ENCODE data around the gene XRCC5.
"Not testable (repeated sequence)": the region's sequence is repeated elsewhere in the genome, so short reads cannot be mapped to it uniquely, and the experiment has no call there.

Gene XRCC5

DNA sequence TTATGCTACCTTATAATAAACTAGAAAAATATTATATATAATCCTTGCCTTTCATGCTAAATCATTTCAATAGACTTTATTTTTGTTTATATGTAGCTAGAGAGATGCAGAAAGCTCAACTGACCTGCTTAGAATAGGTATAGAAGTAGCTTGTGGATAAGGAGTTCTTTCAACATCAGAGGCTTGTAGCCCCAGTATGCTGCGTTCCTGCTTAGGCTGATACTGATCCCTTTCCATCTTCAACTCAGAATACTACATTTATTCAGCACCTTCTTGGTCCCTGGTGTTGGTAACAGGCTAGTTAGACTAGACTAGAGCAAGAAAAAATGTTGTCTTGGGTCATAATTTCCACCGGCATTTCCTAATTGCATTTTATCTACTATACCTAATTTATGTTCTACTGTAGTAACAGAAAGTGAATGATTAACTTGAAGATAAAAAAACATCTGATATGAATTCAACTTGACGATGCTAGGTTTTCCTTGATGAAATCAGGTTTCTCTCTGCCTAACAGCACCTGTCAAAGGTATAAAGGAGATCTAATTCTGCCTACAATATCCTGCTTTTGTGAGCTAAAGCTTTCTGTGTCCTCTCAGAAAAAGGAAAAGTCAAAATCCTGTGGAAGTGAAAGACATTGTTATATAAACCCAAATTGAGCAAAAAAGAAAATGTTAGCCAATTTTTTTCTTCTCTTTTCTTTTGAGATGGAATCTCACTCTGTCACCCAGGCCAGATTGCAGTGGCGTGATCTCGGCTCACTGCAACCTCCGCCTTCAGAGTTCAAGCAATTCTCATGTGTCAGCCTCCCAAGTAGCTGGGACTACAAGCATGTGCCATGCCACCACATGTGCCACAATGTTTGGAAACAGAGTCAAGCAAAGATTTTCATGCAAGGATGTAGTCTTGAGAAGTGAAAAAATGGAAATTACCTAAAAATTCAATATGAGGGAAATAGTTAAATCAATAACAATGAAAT, 33.4 kb upstream of the XRCC5 start:
- H3K27ac ChIP-seq (ENCODE audit: low read depth, low read length): no peak overlapping the region

DNA sequence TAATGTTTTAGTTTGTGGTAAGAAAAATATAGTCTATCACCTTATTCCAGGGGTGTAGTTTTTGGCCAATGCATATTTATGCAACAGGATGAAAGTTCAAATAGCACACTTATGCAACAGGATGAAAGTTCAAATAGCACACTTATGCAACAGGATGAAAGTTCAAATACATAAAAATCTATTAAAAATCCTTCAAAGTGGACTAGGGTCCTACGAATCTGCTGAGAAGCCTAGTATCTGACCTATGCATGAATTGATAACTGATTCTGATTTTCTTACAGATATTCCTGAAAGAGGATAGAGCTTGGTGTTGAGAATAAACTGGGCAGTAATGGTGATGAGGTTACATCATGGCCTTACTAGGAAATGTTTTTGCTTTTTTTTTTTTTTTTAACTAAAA, 30.4 kb upstream of the XRCC5 start:
- H3K9me3 ChIP-seq (ENCODE audit: insufficient read depth, low read length): no peaks in the 10 kb centered on the region
- H3K36me3 ChIP-seq (ENCODE audit: low read length): no peaks in the 10 kb centered on the region
- no peak overlapping the region for H3K4me2 ChIP-seq (ENCODE audit: low read depth, low read length, poor library complexity, severe bottlenecking)
- no peaks in the 10 kb centered on the region for H4K20me1 ChIP-seq (ENCODE audit: low read depth, low read length)
- H3K27me3 ChIP-seq (ENCODE audit: low read length): no peaks in the 10 kb centered on the region
- H3K27ac ChIP-seq (ENCODE audit: low read depth, low read length): no peak overlapping the region
- H3F3A ChIP-seq (ENCODE audit: insufficient read depth): no peaks in the 10 kb centered on the region
- TF ChIP-seq, protein P1, sequence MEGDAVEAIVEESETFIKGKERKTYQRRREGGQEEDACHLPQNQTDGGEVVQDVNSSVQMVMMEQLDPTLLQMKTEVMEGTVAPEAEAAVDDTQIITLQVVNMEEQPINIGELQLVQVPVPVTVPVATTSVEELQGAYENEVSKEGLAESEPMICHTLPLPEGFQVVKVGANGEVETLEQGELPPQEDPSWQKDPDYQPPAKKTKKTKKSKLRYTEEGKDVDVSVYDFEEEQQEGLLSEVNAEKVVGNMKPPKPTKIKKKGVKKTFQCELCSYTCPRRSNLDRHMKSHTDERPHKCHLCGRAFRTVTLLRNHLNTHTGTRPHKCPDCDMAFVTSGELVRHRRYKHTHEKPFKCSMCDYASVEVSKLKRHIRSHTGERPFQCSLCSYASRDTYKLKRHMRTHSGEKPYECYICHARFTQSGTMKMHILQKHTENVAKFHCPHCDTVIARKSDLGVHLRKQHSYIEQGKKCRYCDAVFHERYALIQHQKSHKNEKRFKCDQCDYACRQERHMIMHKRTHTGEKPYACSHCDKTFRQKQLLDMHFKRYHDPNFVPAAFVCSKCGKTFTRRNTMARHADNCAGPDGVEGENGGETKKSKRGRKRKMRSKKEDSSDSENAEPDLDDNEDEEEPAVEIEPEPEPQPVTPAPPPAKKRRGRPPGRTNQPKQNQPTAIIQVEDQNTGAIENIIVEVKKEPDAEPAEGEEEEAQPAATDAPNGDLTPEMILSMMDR (IDR thresholded peaks at IDR 0.05; ENCODE audit: insufficient read depth, low read length, poor library complexity, severe bottlenecking): no peak
- no peak for TF ChIP-seq EZH2phosphoT487 (conservative IDR thresholded peaks at IDR 0.05; ENCODE audit: low read length)
- no peak overlapping the region for H3K4me3 ChIP-seq (ENCODE audit: insufficient read depth, low read length, poor library complexity, severe bottlenecking)
- H3K9ac ChIP-seq (ENCODE audit: low read length): no peak overlapping the region
- H3K79me2 ChIP-seq (ENCODE audit: insufficient read depth, low read length): no peaks in the 10 kb centered on the region
- H2AFZ ChIP-seq (ENCODE audit: low read depth, low read length, severe bottlenecking): no peak overlapping the region
- no peaks in the 10 kb centered on the region for H3K9me2 ChIP-seq (replicated peaks; ENCODE audit: insufficient read depth, low read length)

More for the DNA sequence above, 33.4 kb upstream of the XRCC5 start:
- Histone ChIP-seq H4K20me1 (ENCODE audit: low read depth, low read length) (no peaks in the 10 kb centered on the region), H3K4me3 (ENCODE audit: insufficient read depth, low read length, poor library complexity, severe bottlenecking) (no peak overlapping the region), H3K79me2 (ENCODE audit: insufficient read depth, low read length) (no peaks in the 10 kb centered on the region), H3K36me3 (ENCODE audit: low read length) (no peaks in the 10 kb centered on the region), H3K27me3 (ENCODE audit: low read length) (no peaks in the 10 kb centered on the region), H3K4me2 (ENCODE audit: low read depth, low read length, poor library complexity, severe bottlenecking) (no peak overlapping the region), H3K9me2 (replicated peaks; ENCODE audit: insufficient read depth, low read length) (no peaks in the 10 kb centered on the region), H2AFZ (ENCODE audit: low read depth, low read length, severe bottlenecking) (no peak overlapping the region), H3K9ac (ENCODE audit: low read length) (no peak overlapping the region), H3F3A (ENCODE audit: insufficient read depth) (no peaks in the 10 kb centered on the region), H3K9me3 (ENCODE audit: insufficient read depth, low read length) (no peaks in the 10 kb centered on the region)
- TF ChIP-seq, protein P1 (IDR thresholded peaks at IDR 0.05; ENCODE audit: insufficient read depth, low read length, poor library complexity, severe bottlenecking): no peak
- no peak for TF ChIP-seq EZH2phosphoT487 (conservative IDR thresholded peaks at IDR 0.05; ENCODE audit: low read length)

DNA sequence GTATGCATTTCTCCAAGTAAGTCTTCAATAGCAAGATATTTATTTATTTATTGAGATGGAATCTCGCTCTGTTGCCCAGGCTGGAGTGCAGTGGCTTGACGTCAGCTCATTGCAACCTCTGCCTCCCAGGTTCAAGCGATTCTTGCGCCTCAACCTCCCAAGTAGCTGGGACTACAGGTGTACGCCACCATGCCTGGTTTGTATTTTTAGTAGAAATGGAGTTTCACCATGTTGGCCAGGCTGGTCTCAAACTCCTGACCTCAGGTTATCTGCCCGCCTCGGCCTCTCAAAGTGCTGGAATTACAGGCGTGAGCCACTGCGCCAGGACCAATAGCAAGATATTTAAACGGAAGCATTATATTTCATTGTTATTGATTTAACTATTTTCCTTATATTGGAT, 29.1 kb upstream of the XRCC5 start:
- not testable (repeated sequence) for H3K9me2 ChIP-seq (replicated peaks; ENCODE audit: insufficient read depth, low read length); H3K9ac ChIP-seq (ENCODE audit: low read length); H3K4me2 ChIP-seq (ENCODE audit: low read depth, low read length, poor library complexity, severe bottlenecking); H3K27me3 ChIP-seq (ENCODE audit: low read length); H2AFZ ChIP-seq (ENCODE audit: low read depth, low read length, severe bottlenecking); H3K4me3 ChIP-seq (ENCODE audit: insufficient read depth, low read length, poor library complexity, severe bottlenecking); H4K20me1 ChIP-seq (ENCODE audit: low read depth, low read length); H3K79me2 ChIP-seq (ENCODE audit: insufficient read depth, low read length); H3K9me3 ChIP-seq (ENCODE audit: insufficient read depth, low read length); H3K27ac ChIP-seq (ENCODE audit: low read depth, low read length); H3K36me3 ChIP-seq (ENCODE audit: low read length); H3F3A ChIP-seq (ENCODE audit: insufficient read depth)

DNA sequence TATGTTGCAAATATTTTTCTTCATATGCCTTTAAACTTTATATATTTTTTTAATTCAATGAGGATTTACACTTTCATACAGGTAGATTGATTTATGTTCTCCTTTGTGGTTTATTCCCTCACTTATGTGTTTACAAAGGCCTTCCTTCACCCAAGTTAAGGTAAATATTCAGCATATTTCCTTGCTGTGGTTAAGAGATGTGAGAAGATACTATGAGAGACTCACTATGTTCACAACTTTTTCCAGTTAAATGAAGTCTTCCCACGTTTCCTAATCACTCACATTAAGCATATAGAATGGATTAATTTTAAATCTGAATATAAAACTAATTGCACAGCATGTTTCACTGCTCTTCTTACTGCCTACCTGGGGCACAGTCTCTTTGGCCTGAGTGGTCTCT, 28.1 kb upstream of the XRCC5 start:
- peak overlapping the region; percentile 69 for H3K4me2 ChIP-seq (ENCODE audit: low read depth, low read length, poor library complexity, severe bottlenecking)
- no peaks in the 10 kb centered on the region for H3K27me3 ChIP-seq (ENCODE audit: low read length)
- H3K27ac ChIP-seq (ENCODE audit: low read depth, low read length): no peak overlapping the region
- TF ChIP-seq, protein P1 (IDR thresholded peaks at IDR 0.05; ENCODE audit: insufficient read depth, low read length, poor library complexity, severe bottlenecking): no peak
- no peak for TF ChIP-seq EZH2phosphoT487 (conservative IDR thresholded peaks at IDR 0.05; ENCODE audit: low read length)
- no peaks in the 10 kb centered on the region for H3K36me3 ChIP-seq (ENCODE audit: low read length)
- H3K79me2 ChIP-seq (ENCODE audit: insufficient read depth, low read length): no peaks in the 10 kb centered on the region
- H3K9me3 ChIP-seq (ENCODE audit: insufficient read depth, low read length): no peaks in the 10 kb centered on the region
- no peaks in the 10 kb centered on the region for H4K20me1 ChIP-seq (ENCODE audit: low read depth, low read length)
- H3F3A ChIP-seq (ENCODE audit: insufficient read depth): no peaks in the 10 kb centered on the region
- H3K9ac ChIP-seq (ENCODE audit: low read length): peak overlapping the region; percentile 64
- H2AFZ ChIP-seq (ENCODE audit: low read depth, low read length, severe bottlenecking): peak overlapping the region; percentile 97
- no peaks in the 10 kb centered on the region for H3K9me2 ChIP-seq (replicated peaks; ENCODE audit: insufficient read depth, low read length)
- peak overlapping the region; percentile 67 for H3K4me3 ChIP-seq (ENCODE audit: insufficient read depth, low read length, poor library complexity, severe bottlenecking)

Measured in SU-DHL-6 (cell line).